Liver (tissue), 3 donors: ENCODE data around the gene TBC1D4.

ENCODE experiments used
- ATF3 ChIP-seq: IDR thresholded peaks from 2 replicates; pipeline ENCODE4 v1.6.1; 2016; ENCODE audit warnings: antibody characterized with exemption
- FOXA1 ChIP-seq: IDR thresholded peaks from 2 replicates; pipeline ENCODE4 v1.6.1; 2016; ENCODE audit warnings: antibody characterized with exemption
- FOXA2 ChIP-seq: IDR thresholded peaks from 2 replicates; pipeline ENCODE4 v1.6.1; 2016; ENCODE audit warnings: antibody characterized with exemption
- JUND ChIP-seq, 2 donors: IDR thresholded peaks; 2 replicates each; pipeline ENCODE4 v1.6.1; 2016; ENCODE audit warnings: antibody characterized with exemption in 2 of 2
- SP1 ChIP-seq: IDR thresholded peaks from 2 replicates; pipeline ENCODE4 v1.6.1; 2018; ENCODE audit warnings: antibody characterized with exemption, mild to moderate bottlenecking
- TF ChIP-seq, protein P1 (sequence below): IDR thresholded peaks from 2 replicates; pipeline ENCODE4 v1.6.1; 2016; ENCODE audit warnings: antibody characterized with exemption
- TF ChIP-seq, protein P2 (sequence below): IDR thresholded peaks from 2 replicates; pipeline ENCODE4 v1.6.1; 2016; ENCODE audit warnings: antibody characterized with exemption
- TF ChIP-seq, protein P3 (sequence below): fragments of 150-350 bp; IDR thresholded peaks from 2 replicates; pipeline ENCODE4 v1.5.1; 2017; ENCODE audit warnings: improper control_type of control experiment, low read depth, low read length; ENCODE audit not compliant: missing input control
- TF ChIP-seq, protein P4 (sequence below): IDR thresholded peaks from 2 replicates; pipeline ENCODE4 v1.6.1; 2016; ENCODE audit warnings: antibody characterized with exemption, mild to moderate bottlenecking
- donor health status: healthy.
- donor health status: healthy.

DNA sequence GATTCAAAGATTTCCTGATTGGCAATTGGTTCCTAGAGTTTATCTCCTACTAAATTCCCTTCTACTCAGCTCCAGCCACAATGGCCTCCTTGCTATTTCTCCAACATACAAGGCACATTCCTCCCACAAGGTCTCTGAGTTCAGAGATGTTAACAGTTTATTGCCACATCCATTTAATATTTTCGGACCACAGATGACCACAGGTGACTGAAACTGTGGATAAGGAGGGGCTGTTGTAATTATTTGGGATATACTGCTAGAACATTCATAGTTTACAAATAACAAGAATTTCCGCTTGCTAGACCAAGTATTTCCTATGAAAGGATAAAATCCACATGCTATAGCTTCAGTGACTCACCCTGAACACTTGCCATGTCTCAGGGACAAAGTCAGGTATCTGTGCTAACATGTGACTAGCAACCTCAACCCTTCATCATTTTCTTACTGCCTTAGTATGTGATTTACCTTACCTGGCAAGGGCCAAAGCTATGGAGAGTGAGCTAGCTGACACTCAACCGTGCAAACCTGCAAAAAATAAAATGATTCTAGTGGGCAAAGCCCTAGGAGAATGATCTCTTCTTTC lies 117.7 kb downstream of the TBC1D4 start:
- TF ChIP-seq, protein P1, sequence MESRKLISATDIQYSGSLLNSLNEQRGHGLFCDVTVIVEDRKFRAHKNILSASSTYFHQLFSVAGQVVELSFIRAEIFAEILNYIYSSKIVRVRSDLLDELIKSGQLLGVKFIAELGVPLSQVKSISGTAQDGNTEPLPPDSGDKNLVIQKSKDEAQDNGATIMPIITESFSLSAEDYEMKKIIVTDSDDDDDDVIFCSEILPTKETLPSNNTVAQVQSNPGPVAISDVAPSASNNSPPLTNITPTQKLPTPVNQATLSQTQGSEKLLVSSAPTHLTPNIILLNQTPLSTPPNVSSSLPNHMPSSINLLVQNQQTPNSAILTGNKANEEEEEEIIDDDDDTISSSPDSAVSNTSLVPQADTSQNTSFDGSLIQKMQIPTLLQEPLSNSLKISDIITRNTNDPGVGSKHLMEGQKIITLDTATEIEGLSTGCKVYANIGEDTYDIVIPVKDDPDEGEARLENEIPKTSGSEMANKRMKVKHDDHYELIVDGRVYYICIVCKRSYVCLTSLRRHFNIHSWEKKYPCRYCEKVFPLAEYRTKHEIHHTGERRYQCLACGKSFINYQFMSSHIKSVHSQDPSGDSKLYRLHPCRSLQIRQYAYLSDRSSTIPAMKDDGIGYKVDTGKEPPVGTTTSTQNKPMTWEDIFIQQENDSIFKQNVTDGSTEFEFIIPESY: no peak
- TF ChIP-seq, protein P2, sequence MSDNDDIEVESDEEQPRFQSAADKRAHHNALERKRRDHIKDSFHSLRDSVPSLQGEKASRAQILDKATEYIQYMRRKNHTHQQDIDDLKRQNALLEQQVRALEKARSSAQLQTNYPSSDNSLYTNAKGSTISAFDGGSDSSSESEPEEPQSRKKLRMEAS: no peak
- TF ChIP-seq, protein P3, sequence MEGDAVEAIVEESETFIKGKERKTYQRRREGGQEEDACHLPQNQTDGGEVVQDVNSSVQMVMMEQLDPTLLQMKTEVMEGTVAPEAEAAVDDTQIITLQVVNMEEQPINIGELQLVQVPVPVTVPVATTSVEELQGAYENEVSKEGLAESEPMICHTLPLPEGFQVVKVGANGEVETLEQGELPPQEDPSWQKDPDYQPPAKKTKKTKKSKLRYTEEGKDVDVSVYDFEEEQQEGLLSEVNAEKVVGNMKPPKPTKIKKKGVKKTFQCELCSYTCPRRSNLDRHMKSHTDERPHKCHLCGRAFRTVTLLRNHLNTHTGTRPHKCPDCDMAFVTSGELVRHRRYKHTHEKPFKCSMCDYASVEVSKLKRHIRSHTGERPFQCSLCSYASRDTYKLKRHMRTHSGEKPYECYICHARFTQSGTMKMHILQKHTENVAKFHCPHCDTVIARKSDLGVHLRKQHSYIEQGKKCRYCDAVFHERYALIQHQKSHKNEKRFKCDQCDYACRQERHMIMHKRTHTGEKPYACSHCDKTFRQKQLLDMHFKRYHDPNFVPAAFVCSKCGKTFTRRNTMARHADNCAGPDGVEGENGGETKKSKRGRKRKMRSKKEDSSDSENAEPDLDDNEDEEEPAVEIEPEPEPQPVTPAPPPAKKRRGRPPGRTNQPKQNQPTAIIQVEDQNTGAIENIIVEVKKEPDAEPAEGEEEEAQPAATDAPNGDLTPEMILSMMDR: no peak
- TF ChIP-seq JUND (IDR thresholded peaks at IDR 0.05) (no peak), ATF3 (no peak), FOXA2 (no peak), SP1 (no peak), FOXA1 (no peak)
- TF ChIP-seq, protein P4, sequence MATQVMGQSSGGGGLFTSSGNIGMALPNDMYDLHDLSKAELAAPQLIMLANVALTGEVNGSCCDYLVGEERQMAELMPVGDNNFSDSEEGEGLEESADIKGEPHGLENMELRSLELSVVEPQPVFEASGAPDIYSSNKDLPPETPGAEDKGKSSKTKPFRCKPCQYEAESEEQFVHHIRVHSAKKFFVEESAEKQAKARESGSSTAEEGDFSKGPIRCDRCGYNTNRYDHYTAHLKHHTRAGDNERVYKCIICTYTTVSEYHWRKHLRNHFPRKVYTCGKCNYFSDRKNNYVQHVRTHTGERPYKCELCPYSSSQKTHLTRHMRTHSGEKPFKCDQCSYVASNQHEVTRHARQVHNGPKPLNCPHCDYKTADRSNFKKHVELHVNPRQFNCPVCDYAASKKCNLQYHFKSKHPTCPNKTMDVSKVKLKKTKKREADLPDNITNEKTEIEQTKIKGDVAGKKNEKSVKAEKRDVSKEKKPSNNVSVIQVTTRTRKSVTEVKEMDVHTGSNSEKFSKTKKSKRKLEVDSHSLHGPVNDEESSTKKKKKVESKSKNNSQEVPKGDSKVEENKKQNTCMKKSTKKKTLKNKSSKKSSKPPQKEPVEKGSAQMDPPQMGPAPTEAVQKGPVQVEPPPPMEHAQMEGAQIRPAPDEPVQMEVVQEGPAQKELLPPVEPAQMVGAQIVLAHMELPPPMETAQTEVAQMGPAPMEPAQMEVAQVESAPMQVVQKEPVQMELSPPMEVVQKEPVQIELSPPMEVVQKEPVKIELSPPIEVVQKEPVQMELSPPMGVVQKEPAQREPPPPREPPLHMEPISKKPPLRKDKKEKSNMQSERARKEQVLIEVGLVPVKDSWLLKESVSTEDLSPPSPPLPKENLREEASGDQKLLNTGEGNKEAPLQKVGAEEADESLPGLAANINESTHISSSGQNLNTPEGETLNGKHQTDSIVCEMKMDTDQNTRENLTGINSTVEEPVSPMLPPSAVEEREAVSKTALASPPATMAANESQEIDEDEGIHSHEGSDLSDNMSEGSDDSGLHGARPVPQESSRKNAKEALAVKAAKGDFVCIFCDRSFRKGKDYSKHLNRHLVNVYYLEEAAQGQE: no peak
